Islet of Langerhans (tissue), 1 donor: ENCODE measurements around the gene EPB41L4B.
"Not testable (repeated sequence)": the region's sequence is repeated elsewhere in the genome, so short reads cannot be mapped to it uniquely, and the experiment has no call there.

ENCODE experiments used
- FAIRE-seq: peaks from one replicate; lab custom pipeline; 2011; peaks lifted over from hg19 to GRCh38; lab: Jason Lieb, UNC

The EPB41L4B gene

DNA sequence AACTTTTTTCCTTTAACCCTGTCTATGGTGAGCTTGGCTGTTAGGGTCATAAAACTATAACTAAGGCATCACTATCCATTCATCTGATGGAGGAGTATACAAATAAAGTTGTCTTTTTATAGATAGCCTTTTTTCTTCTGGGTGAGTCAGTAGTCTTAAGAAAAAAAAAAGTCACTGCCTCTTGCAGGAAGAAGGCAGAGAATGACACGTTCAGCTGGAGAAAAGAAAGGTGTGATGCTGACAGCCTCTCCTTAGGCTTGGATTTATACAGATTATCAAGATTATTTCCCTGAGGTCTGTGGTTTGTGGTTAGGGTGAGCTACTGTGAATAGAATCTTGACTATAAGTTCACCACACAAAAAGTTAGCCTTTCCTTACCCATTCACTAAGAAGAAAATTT is 23.0 kb downstream of the EPB41L4B start:
- no peak for FAIRE-seq

DNA sequence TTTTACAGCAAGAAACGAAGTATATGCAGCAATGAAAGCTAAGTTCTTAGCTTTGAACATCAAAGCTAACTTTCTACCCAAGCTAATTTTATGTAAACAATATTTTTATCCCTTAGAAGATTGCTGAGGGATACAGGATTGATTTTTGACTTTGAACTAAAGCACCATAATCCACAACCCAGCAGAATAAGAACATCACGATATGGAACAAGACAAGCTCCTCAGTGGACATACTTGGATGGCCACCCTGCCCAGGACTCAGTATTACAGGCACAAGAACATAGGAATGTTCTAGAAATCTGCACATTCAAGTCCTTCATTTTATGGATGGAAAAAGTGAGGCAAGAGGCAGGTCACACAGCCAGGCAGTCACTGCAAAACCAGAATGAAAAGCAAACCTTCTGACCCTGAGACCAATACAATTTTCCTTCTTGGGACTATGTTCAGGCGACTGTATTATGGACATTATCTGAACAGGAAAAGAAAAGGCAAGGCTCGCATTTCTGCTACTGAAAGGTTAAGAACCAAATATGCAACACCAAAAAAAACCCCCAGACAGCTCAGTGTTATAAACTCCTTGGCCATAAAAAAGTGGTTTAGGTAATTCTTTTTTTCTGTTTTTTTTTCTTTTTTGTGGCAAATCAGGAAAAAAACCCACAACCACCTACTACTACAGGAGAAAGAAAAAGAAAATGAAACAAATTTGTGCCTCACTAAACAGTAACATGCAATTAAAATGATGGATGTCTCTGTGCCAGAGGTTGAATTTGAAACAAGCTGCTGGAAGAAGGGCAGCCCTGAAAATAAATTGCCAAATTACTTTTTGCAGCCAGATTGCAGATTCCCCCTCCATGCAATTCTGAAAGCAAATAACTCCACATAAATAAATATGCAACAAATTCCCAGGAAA is 25.4 kb downstream of the EPB41L4B start:
- no peak for FAIRE-seq

DNA sequence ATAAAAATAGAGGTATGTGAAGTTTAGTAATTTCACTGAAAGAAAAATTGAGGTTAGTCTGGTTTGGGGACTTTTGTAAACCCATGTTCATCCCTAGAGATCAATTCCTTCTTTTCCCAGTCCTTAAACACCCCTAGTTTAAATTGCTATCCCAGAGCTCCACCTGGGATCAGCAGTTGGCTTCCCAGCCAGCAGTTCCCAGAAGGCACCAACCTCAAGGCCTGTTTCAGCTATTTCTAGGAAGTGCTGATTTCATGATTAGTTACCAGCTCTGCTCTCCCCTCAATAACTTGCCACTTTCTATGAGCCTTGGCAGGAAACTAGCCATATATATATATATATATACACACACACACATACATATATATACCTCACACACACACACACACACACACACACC is 30.5 kb downstream of the EPB41L4B start:
- no peak for FAIRE-seq

DNA sequence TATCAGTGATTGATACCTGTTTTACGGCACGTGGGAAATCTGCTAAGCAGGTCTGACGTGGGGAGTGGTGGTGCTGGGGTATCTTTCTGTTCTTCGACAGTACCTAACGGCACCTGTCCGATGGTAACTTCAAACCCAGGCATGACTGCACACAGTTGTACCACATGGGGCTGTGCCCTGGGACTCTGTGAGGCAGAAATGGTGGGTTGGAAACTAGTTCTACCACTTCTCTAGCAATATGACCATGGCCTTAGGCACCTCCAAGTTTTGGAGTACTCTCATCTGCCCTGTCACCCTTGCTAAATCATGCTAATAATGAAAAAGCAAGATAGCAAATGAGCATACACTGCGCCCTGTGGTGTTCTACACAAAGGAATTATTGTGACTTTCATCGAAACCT is 30.9 kb downstream of the EPB41L4B start:
- no peak for FAIRE-seq

DNA sequence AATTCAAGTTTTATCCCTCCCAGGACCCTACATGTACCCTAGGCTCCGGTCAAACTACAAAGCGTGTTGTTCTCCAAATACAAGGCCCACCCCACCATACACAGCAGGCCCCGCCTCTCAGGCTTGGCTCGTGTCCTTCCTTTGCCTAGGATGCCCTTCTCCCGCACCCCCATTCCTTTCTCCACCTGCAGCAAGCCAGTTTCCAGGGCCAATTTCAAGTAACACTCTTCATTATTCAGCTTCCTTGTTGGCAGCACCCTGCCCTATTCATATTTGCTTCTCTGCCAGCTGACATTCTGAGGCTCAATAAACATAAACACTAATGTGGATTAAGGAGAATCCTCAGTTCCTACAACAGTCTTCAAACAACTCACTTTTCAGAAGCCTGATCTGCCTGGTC is 31.7 kb downstream of the EPB41L4B start:
- FAIRE-seq, result no peak

DNA sequence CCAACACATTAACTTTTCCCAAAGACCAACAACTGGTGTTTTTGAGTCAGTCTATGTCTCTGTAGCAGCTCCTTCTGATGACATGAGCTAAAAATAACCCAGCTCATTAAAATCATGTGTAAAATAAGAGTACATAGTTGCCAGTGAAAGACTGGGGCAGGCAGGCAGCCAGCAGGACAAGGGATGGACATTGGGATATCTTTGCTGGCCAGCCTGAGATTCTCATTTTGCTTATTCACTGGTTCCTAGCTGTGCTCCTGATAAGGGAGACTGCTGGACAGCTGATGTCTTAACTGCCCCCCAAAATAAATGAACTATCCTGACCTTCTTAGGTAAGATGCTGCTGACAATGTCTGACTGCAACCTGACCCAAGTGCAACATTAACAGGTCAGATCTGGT is 33.9 kb downstream of the EPB41L4B start:
- FAIRE-seq, result no peak

DNA sequence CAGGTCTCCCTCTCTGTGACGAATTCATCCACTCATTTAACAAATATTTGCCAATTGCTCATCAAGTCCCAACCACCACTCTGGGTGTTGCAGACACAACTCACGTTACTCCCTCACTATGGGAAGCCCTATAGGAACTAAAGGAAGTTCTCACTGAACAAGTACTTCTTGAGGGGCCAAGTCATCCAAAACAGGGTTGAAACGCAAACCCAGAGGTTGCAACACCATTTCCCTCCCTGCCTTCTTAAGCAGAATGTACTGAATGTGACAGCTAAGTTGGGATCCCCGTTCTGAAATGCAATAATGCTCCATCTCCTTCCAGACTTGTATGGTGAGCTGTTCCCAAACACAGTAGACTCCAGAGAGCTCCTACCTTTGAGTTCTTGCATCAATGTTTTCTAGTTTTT is 34.3 kb downstream of the EPB41L4B start:
- FAIRE-seq, result no peak

DNA sequence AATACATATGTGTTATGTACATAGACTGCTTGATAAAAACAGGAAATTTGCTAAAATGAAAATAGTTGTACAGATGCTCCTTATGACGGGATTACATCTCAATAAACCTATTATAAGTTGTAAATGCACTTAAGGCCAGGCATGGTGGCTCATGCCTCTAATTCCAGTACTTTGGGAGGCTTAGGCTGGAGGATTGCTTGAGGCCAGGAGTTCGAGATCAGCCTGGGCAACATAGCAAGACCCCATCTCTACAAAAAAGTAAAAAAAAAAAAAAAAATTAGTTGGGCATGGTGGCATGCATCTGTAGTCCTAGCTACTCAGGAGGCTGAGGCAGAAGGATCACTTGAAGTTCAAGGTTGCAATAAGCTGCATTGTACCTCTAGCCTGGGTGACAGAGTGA is 37.2 kb downstream of the EPB41L4B start:
- FAIRE-seq, result not testable (repeated sequence)

DNA sequence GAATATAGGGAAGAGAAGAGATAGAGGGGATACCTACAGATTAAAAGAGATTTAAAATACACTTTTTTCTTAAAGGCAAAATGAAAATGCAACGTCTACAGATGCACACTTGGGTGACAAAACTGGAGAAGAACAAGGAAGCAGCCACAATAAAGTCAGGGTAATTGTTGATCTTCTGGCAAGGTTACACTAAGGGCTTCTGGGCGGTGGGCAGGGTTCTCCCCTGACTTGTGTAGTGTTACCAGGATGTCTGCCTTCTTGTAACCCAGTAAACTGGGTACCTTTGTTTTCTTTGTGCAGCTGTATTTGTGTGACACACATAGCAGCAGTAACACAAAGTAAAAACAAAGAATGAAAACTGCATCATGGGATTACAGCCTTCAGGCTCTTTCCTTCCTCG is 37.8 kb downstream of the EPB41L4B start:
- FAIRE-seq, result no peak

DNA sequence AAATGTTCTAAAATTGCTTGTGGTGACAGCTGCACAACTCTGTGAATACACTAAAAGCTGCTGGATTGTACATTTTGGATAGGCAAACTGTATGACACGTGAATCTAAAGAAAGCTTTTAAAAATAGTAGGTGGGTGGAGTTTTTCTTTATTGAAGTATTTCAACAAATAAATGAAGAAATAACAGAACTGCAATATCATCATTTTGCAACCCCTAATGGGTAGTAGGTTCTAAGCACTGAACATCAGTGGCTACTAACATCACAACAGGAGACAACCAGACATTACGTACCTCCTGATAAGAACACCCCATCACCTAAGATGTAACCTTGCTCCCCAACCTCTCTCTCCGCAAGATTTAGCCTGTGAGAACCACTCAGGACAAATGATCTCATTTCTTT is 38.6 kb downstream of the EPB41L4B start:
- no peak for FAIRE-seq

DNA sequence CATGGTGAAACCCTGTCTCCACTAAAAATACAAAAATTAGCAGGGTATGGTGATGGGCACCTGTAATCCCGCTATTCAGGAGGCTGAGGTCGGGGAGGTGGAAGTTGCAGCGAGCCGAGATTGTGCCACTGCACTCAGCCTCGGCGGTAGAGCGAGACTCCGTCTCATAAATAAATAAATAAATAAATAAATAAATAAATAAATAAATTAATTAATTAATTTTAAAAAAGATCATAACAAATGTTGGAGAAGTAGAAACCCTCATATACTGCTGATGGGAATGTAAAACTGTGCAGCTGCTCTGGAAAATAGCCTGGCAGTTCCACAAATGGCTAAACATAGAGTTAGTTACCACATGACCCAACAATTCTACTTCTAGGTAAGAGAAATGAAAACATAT is 39.3 kb downstream of the EPB41L4B start:
- no peak for FAIRE-seq

DNA sequence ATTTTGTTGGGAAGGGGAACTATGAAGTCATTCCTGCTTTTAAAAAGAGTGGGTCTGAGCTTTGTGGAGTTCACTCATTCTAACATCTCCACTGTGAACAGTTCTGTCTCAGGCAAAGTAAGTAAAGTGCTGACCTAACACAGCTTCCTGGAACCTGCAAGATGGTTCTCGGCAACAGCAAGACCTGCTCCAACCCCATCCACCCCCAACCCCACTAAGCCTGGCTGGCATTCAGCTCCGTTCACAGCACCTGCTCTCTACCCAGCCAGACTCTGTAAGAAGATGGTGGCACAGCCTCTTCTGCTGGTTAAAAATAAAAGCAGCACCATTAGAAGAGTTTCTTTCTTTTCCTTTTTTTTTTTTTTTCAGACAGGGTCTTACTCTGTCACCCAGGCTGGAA is 42.0 kb downstream of the EPB41L4B start:
- FAIRE-seq, result no peak

DNA sequence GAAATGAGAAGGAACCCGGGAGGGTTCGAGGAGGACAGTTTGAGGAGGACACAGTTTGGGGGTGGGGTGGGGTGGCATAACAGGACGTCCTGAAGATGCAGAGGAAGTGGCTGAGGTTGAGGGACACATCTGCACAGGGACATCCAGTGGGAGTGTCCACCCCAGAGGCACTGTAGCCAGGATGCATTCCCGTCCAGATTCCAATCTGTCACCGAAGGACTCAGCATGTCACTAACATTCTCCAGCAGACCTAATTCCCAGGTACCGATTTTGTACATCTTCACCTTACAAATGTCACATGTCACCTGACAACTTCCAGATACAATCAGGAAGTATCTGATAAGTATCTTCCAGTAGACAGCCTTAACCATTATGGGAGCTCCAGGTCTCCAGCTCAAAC is 42.6 kb downstream of the EPB41L4B start:
- FAIRE-seq, result no peak

DNA sequence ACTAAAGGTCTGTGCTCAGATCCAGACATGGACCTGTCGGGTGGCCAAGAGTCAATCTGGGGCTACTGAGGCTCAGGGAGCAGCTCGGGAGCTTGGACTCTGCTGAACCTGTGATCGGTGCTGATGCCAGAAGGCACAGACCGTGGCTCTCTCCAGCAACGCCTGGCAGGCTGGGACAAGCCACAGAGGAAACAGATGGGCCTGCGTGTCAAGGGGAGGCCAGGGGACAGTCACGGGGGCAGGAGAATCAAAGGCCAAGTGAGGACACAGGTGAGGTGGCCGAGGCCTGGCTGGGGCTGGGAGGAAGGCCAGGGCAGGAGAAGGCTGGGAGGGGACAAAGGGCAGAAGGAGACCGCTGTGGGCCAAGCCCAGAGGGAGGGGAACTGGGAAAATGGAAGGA is 43.4 kb downstream of the EPB41L4B start:
- no peak for FAIRE-seq

DNA sequence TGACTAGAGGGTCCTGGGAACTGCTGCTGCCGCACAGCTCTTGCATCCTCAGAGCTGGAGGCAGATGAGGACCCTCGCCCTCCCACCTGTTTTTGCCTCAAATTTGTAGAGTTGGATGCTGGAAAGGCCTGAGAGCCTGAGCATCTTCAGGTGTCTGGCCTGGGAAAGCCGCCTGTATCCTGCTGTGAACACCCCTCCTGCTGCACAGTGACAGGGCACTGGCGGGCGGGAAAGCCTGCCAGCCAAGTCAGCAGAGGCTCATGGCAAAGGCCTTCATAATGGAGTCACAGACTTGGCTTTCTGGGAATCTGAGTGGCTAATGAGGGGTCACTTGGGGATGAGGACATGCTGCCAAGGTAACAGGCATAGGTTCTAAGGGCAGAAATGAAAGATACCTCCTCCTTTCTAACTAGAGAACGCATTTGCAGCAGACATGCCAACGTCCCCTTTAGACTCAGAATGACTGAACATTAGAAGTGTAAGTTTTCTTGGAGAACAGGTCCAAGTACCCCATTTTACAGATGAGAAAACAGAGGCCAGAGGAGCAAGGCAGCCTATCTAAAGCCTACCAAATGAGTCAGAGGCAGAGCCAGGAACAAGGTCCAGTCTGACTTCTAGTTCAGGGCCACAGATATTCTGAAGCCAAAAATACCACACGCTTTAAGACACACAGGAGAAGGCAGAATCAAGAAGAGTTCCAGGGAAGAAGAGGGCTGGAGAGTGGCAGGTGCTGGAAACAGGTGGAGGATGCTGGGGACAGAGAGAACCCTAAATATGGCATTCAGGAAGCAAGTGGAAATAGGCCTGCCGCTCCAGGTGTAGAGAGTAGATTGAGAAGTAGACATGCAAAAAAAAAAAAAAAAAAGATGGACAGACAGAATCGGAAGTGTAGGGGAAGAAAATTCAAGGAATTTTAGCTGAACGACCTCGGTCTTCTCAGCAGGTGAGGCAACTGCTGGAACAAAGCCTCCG is 44.1 kb downstream of the EPB41L4B start:
- FAIRE-seq, result no peak

DNA sequence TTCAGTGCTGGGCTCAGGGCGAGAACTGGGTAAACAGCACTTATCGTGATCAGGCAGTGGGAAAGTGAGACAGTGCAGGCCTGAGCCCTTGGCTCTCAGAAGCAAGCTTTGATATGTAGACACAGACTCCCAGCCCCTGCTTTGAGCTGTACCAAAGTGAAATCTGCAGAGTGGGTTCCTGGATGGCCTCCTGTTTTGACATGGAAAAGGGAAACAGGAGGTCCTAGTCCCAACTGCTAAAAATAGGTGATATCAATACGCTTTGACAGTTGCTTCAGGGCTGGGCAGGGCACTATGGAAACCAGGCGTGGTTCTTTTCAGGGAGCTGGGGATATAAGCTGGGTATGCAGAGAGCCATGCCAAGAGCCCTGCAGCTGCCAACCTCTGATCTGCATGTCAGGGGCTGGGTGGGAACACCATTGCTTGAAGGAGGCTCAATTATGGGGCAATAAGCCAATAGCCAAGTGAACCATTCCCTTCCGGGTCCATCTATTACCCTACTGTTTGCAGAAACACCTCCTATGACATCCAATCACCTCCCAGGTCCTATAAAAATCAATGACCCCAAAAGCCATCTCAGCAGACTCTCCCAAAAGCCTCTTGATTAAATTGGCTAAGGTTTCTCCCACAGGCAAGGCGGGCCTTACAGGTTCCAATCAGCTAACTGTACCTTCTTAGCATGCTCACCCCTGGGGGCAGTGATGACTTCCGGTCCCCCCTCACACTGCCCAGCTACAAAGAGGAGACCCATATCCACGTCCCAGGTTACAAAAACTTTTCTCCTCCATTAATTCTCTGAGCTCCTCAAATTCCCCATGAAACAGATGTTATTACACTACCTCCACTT is 45.8 kb downstream of the EPB41L4B start:
- no peak for FAIRE-seq

DNA sequence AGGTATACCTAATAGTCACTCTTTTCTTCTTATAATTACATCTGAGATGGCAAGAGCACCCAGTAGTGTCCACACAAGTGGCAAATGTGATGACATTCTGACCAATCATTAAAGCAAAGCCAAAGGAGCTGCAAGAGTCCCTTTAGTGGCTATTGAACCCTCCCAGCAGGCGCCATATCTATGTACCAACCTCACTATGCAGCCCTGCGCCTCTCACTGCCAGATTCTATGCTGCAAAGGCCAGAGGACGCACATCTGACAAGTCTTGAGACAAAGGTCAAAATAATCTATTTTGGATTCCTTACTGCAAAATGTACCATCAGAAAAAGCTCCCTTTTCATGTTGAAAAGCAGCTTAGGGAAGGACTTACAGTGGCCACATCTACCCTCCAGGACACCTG is 47.0 kb downstream of the EPB41L4B start:
- FAIRE-seq, result no peak

DNA sequence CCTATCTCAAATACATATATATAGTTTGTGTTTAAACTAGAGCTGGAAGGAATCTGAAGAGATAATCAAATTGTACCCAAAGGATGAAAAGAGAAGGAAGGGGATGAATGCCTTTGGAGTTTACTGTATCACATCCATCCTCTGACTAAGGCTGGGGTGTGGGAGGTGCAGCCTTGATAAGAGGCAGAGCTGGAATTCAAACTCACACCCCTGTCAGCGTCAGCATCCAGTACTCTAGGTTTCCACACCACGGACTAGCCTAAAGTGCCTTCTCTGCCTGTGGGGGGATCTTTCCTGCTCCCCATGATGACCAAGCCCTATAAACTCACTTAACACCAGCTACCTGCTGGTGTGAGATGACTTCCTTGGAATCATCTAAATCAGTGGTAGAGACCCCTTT is 48.1 kb downstream of the EPB41L4B start:
- no peak for FAIRE-seq

DNA sequence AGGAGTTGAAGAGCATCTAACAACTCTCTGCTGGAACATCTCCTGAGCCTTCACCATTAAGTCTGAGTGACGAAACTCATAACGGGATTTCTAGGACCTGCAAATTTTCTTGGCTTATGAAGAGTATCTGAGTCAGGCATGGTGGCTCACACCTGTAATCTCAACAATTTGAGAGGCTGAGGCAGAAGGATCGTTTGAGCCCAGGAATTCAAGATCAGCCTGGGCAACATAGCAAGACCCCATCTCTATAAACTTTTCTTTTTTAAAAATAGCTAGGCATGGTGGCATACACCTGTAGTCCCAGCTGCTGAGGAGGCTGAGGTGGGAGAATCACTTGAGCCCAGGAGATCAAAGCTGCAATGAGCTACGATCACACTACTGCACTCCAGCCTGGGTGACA is 48.8 kb downstream of the EPB41L4B start:
- no peak for FAIRE-seq

DNA sequence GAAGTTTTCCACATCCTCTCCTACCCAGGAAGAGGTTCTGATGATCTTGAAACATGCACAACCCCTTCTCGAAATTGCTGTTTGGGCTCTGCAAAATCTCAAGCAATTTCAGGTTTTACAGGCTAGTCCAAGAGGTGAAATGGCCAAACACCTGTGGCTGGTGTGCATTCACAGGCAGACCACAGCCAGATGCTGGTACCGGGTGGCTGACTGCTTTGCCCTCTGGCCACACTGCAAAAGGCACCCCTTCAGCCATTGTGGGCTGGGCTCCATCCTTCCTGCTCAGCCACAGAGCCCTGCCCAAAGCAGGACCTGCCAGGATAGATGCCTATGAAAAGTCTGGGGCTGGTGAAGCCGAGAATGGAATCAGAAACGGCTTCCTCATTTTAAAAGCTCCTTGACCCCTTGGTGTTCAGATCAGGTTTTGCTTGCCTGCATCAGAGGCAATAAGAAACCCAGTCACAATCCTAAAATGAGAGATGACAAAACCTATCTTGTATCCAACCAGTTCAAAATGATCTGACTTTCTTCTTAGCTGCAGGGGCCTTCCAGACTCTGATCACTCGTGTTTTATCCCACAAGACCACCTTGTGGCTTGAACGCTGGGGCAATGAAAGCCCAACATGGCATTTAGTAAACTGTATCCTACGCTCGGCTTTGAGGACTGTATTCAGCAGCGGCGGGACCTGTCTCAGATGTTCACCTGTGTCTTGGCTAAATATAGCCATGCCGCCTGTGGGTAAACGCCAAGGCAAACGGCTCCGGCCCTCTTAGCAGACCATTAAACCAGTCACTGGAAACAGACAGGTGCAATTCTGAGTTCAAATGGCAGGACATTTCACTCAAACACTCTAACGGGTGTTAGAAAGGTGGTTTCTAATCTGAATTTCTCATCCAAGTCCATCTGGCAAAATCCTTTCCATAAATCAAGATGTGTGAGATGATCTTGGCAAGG is 49.6 kb downstream of the EPB41L4B start:
- FAIRE-seq, result peak; percentile 27

DNA sequence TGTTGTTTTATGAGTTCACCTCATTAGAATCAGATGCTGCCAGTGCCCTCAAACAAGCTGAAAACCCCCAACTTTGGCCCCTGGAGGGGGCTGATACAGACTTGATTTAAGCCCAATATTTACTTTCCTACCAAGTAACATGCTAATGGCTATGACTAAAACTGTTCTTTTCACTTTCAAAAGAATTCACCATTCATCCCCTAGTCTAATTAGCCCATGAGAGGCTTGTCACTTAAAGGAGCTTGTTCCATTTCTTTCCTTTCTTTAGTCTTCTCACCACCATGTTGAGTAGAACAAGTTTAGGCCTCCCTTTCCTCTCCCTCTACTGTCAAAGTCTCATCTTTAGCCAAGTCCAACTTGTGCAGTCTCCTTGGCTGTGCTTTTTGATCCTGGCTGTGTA is 50.4 kb downstream of the EPB41L4B start:
- FAIRE-seq, result no peak
